Prostate gland (tissue), 2 donors: ENCODE measurements around the gene ERG.

Source experiments
- POLR2A ChIP-seq: fragments of 450-650 bp; IDR thresholded peaks from one replicate; pipeline ENCODE4 v1.6.1; 2016; ENCODE audit warnings: antibody characterized with exemption, mild to moderate bottlenecking
- POLR2AphosphoS5 ChIP-seq: sonication (generic); formaldehyde crosslinking; IDR thresholded peaks from one replicate; pipeline ENCODE4 v1.6.1; 2017; ENCODE audit warnings: antibody characterized with exemption
- TF ChIP-seq, protein P1 (sequence below), 4 experiments: fragments of 200-600 bp in 2 of 4; fragments of 450-650 bp in 2 of 4; sonication (generic) in 2 of 4; IDR thresholded peaks; 1 replicate in 3 of 4; 2 replicates in 1 of 4; pipeline ENCODE4 v1.5.1; 2016 to 2019; ENCODE audit warnings: antibody characterized with exemption in 4 of 4, mild to moderate bottlenecking in 2 of 4, moderate library complexity in 2 of 4

GRCh38 chr21:38474124-38474523 lies 24.2 kb downstream of the ERG start:
- no peak for TF ChIP-seq POLR2AphosphoS5
- TF ChIP-seq, protein P1, sequence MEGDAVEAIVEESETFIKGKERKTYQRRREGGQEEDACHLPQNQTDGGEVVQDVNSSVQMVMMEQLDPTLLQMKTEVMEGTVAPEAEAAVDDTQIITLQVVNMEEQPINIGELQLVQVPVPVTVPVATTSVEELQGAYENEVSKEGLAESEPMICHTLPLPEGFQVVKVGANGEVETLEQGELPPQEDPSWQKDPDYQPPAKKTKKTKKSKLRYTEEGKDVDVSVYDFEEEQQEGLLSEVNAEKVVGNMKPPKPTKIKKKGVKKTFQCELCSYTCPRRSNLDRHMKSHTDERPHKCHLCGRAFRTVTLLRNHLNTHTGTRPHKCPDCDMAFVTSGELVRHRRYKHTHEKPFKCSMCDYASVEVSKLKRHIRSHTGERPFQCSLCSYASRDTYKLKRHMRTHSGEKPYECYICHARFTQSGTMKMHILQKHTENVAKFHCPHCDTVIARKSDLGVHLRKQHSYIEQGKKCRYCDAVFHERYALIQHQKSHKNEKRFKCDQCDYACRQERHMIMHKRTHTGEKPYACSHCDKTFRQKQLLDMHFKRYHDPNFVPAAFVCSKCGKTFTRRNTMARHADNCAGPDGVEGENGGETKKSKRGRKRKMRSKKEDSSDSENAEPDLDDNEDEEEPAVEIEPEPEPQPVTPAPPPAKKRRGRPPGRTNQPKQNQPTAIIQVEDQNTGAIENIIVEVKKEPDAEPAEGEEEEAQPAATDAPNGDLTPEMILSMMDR (IDR thresholded peaks at IDR 0.05): no peak
- TF ChIP-seq POLR2A: no peak
